Common myeloid progenitor, CD34-positive (primary cell): Measurements from ENCODE around the gene GPR87.
A peak's percentile ranks its signal among the peaks of the same experiment; 100 is the strongest.

Source experiments
- CTCF ChIA-PET: fragments of 350-600 bp; sonication (Branson Sonifier 250); formaldehyde crosslinking; loops from one replicate; lab custom pipeline; 2021; ENCODE audit warnings: antibody characterized with exemption; lab: Charles Lee
- POLR2A ChIA-PET: fragments of 350-600 bp; sonication (Branson Sonifier 250); formaldehyde crosslinking; loops from one replicate; lab custom pipeline; 2021; ENCODE audit warnings: antibody characterized with exemption; lab: Charles Lee
- DNase-seq, 3 donors: peaks; one replicate each; pipeline versions ENCODE4 v3.0.0 to v3.0.0-alpha.2; 2013
- H3K27ac ChIP-seq, 2 experiments: 1 replicate in 1 of 2; 2 replicates in 1 of 2; pipeline ENCODE4 v1.7.0; 2013; ENCODE audit warnings: inconsistent platforms in 2 of 2, low read length in 2 of 2, mild to moderate bottlenecking in 2 of 2, low read depth in 1 of 2, moderate library complexity in 1 of 2; ENCODE audit not compliant: severe bottlenecking in 2 of 2, insufficient read depth in 1 of 2, poor library complexity in 1 of 2
- H3K27me3 ChIP-seq, 5 experiments: replicated peaks in 2 of 5; 1 replicate in 3 of 5; 2 replicates in 2 of 5; pipeline versions ENCODE4 v1.6.1 to v1.7.0; 2013; ENCODE audit warnings: low read length in 4 of 5, mild to moderate bottlenecking in 2 of 5, moderate library complexity in 2 of 5, inconsistent platforms in 1 of 5; ENCODE audit not compliant: insufficient read depth in 5 of 5, control insufficient read depth in 4 of 5
- H3K36me3 ChIP-seq, 4 experiments: 1 replicate in 2 of 4; 2 replicates in 2 of 4; pipeline versions ENCODE4 v1.6.1 to v1.7.0; 2013; ENCODE audit warnings: low read length in 3 of 4, control low read depth in 1 of 4, mild to moderate bottlenecking in 1 of 4; ENCODE audit not compliant: control insufficient read depth in 4 of 4, insufficient read depth in 4 of 4
- H3K4me1 ChIP-seq, 4 experiments: 1 replicate in 3 of 4; 2 replicates in 1 of 4; pipeline versions ENCODE4 v1.6.1 to v1.7.1; 2013; ENCODE audit warnings: low read length in 3 of 4, mild to moderate bottlenecking in 3 of 4, control low read depth in 1 of 4, inconsistent platforms in 1 of 4, moderate library complexity in 1 of 4; ENCODE audit not compliant: control insufficient read depth in 4 of 4, insufficient read depth in 4 of 4; ENCODE audit errors: control extremely low read depth in 1 of 4
- H3K4me3 ChIP-seq, 7 experiments: 1 replicate in 4 of 7; 2 replicates in 3 of 7; pipeline versions ENCODE4 v1.5.1 to v1.7.0; 2013; ENCODE audit warnings: mild to moderate bottlenecking in 7 of 7, low read length in 6 of 7, moderate library complexity in 6 of 7, inconsistent platforms in 2 of 7, low read depth in 2 of 7, control low read depth in 1 of 7; ENCODE audit not compliant: insufficient read depth in 4 of 7, control insufficient read depth in 1 of 7; ENCODE audit errors: extremely low read depth in 1 of 7
- H3K9me3 ChIP-seq, 5 experiments: 1 replicate in 4 of 5; 2 replicates in 1 of 5; pipeline versions ENCODE4 v1.6.1 to v1.7.1; 2013; ENCODE audit warnings: low read length in 4 of 5, mild to moderate bottlenecking in 2 of 5, inconsistent platforms in 1 of 5, low read depth in 1 of 5, moderate library complexity in 1 of 5; ENCODE audit not compliant: control insufficient read depth in 4 of 5, insufficient read depth in 2 of 5; ENCODE audit errors: control extremely low read depth in 1 of 5
- WGBS: methylation state at CpG from one replicate; pipeline ENCODE4 v1.1.5; 2013; ENCODE audit not compliant: insufficient coverage; 5-methylcytosine and 5-hydroxymethylcytosine counted together

Gene GPR87

GRCh38 chr3:151350656-151351055 lies 34.0 kb upstream of the GPR87 start:
- POLR2A ChIA-PET = no interaction called here

GRCh38 chr3:151347432-151347831 lies 30.8 kb upstream of the GPR87 start:
- H3K27me3 ChIP-seq = no peaks in the 10 kb centered on the region
- ChIA-PET CTCF (interaction anchor here (1.0 kb wide), 1 partner anchor 19 kb away, joined by 3 read pairs; no protein-coding TSS in a partner anchor), POLR2A (no interaction called here)
- H3K4me3 ChIP-seq = peak overlapping the region in 2 of 7 experiments; percentile 32 to 48
- 25% methylated on average over 4 of the region's 6 CpGs for WGBS
- peak in 2 of 3 donors; percentile 66 to 74 for DNase-seq
- H3K4me1 ChIP-seq = peaks cover 24 to 51% (median 41%) of the 10 kb centered on the region in 4 experiments
- no peaks in the 10 kb centered on the region for H3K9me3 ChIP-seq
- peak overlapping the region; percentile 57 to 66 for H3K27ac ChIP-seq
- peaks cover 0 to 4% (median 2%) of the 10 kb centered on the region in 4 experiments for H3K36me3 ChIP-seq

More at GRCh38 chr3:151350656-151351055, 34.0 kb upstream of the GPR87 start:
- H3K4me1 ChIP-seq = peaks cover 24 to 53% (median 43%) of the 10 kb centered on the region in 4 experiments
- H3K9me3 ChIP-seq = no peaks in the 10 kb centered on the region
- H3K27ac ChIP-seq = no peak overlapping the region
- H3K36me3 ChIP-seq = peaks cover 0 to 11% (median 4%) of the 10 kb centered on the region in 4 experiments
- no peak overlapping the region for H3K4me3 ChIP-seq
- CTCF ChIA-PET = no interaction called here
- no CpG with 5 or more reads among the region's 1 CpG for WGBS
- DNase-seq = no peak
- H3K27me3 ChIP-seq = no peaks in the 10 kb centered on the region

- Histone ChIP-seq H3K36me3 (peaks cover 0 to 4% (median 2%) of the 10 kb centered on the region in 4 experiments), H3K4me3 (peak overlapping the region in 3 of 7 experiments; percentile 3 to 59 (median 54)), H3K27ac (peak overlapping the region in 1 of 2 experiments; percentile 53), H3K27me3 (no peaks in the 10 kb centered on the region), H3K9me3 (no peaks in the 10 kb centered on the region), H3K4me1 (peaks cover 16 to 39% (median 32%) of the 10 kb centered on the region in 4 experiments)
- 85% methylated on average over 2 of the region's 3 CpGs for WGBS
- ChIA-PET CTCF (interaction anchor here (0.6 to 1.4 kb wide), 6 partner anchors 12 to 1117 kb away, joined by 3 to 4 read pairs (median 3); no protein-coding TSS in a partner anchor), POLR2A (no interaction called here)
- DNase-seq = peak in 2 of 3 donors; percentile 61 to 71
Measured at GRCh38 chr3:151346292-151346691, 29.7 kb upstream of the GPR87 start.

GRCh38 chr3:151345859-151346258 lies 29.2 kb upstream of the GPR87 start:
- H3K27ac ChIP-seq = peak overlapping the region in 1 of 2 experiments; percentile 14
- ChIA-PET CTCF (interaction anchor here (0.6 to 1.4 kb wide), 5 partner anchors 12 to 1118 kb away, joined by 3 to 4 read pairs (median 3); no protein-coding TSS in a partner anchor), POLR2A (no interaction called here)
- H3K4me1 ChIP-seq = peaks cover 13 to 38% (median 29%) of the 10 kb centered on the region in 4 experiments
- H3K4me3 ChIP-seq = peak overlapping the region in 4 of 7 experiments; percentile 30 to 59 (median 44)
- H3K36me3 ChIP-seq = peaks cover 0 to 4% (median 2%) of the 10 kb centered on the region in 4 experiments
- H3K27me3 ChIP-seq = no peaks in the 10 kb centered on the region
- WGBS = 64% methylated on average over 2 of the region's 2 CpGs
- no peaks in the 10 kb centered on the region for H3K9me3 ChIP-seq
- DNase-seq = peak in 2 of 3 donors; percentile 41 to 58

- H3K27ac ChIP-seq = no peak overlapping the region
- POLR2A ChIA-PET = no interaction called here
- no peaks in the 10 kb centered on the region for H3K27me3 ChIP-seq
- CTCF ChIA-PET = interaction anchor here (0.7 to 1.4 kb wide), 2 partner anchors 12 to 15 kb away, joined by 3 to 4 read pairs; no protein-coding TSS in a partner anchor
- DNase-seq = no peak
- H3K36me3 ChIP-seq = no peaks in the 10 kb centered on the region
- no peaks in the 10 kb centered on the region for H3K9me3 ChIP-seq
- WGBS = 100% methylated on average over 1 of the region's 2 CpGs
- H3K4me3 ChIP-seq = no peak overlapping the region
- H3K4me1 ChIP-seq = peaks cover 20 to 45% (median 28%) of the 10 kb centered on the region in 4 experiments
Measured at GRCh38 chr3:151331696-151332095, 15.1 kb upstream of the GPR87 start.

- DNase-seq = peak in 2 of 3 donors; percentile 40 to 42
- Histone ChIP-seq H3K9me3 (no peaks in the 10 kb centered on the region), H3K36me3 (no peaks in the 10 kb centered on the region), H3K4me1 (peaks cover 20 to 45% (median 28%) of the 10 kb centered on the region in 4 experiments), H3K4me3 (peak overlapping the region in 1 of 7 experiments; percentile 47), H3K27ac (no peak overlapping the region), H3K27me3 (no peaks in the 10 kb centered on the region)
- ChIA-PET POLR2A (no interaction called here), CTCF (interaction anchor here (1.4 kb wide), 1 partner anchor 15 kb away, joined by 3 read pairs; no protein-coding TSS in a partner anchor)
Measured at GRCh38 chr3:151330899-151331298, 14.3 kb upstream of the GPR87 start.

GRCh38 chr3:151330379-151330778 lies 13.8 kb upstream of the GPR87 start:
- no peak overlapping the region for H3K27ac ChIP-seq
- no peaks in the 10 kb centered on the region for H3K9me3 ChIP-seq
- CTCF ChIA-PET = no interaction called here
- WGBS = no CpG with 5 or more reads among the region's 4 CpGs
- DNase-seq = no peak
- no peaks in the 10 kb centered on the region for H3K27me3 ChIP-seq
- POLR2A ChIA-PET = no interaction called here
- no peaks in the 10 kb centered on the region for H3K36me3 ChIP-seq
- peaks cover 20 to 45% (median 28%) of the 10 kb centered on the region in 4 experiments for H3K4me1 ChIP-seq
- peak overlapping the region in 1 of 7 experiments; percentile 47 for H3K4me3 ChIP-seq
